ENCODE data around the gene NLGN2. TPM values are rescaled to one million over a fixed set of nuclear protein-coding genes. Genes with fewer than 3 reads are reported as not detected.

The NLGN2 gene
- polyA plus RNA-seq, 4 donors = 0.22 to 6.1 (median 2.6) TPM

DNA sequence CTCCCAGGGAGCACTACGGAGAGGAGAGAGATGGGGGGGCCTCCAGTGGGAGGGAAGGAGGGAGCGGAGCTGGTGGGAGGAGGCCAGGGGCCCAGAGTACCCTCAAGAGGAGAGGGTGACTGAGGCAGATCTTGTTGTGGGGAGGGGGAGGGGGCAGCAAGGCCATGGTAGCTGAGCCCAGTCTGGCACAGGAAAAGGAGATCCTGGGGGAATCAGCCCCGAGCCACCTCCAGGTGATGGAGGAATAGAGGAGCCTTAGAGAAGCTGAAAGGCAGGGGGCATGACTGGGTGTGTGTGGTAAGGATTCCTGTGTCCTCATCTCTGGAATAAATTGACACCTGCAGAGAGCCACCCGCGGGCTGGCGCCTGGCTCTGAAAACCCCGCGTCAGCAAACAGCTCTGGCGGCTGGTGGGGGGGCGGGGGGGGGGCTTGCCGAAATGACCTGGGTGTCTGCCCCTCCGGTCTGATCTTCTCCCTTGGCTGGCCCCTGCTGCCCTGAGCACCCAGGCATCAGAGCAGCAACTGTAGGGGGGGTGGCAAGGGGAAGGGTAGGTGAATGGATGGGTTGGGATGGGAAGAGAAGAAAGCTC lies 1.3 kb upstream of the NLGN2 start:
- WGBS, 3 donors = 18 to 42% (median 38%) methylated on average over 12 of the region's 12 CpGs
- Histone ChIP-seq H3K4me1 (ENCODE audit: control insufficient read depth in 3 of 3, insufficient read depth in 2 of 3, low read depth in 1 of 3, low read length in 2 of 3) (peaks cover 0 to 20% (median 7%) of the 10 kb centered on the region in 3 donors), H3K27me3 (ENCODE audit: control insufficient read depth in 3 of 3, insufficient read depth in 3 of 3, low read length in 3 of 3) (peaks cover 0 to 51% (median 0%) of the 10 kb centered on the region in 3 donors), H3K27ac (ENCODE audit: low read depth in 1 of 3, low read length in 2 of 3) (no peak overlapping the region), H3K4me3 (ENCODE audit: low read depth in 1 of 3, low read length in 3 of 3) (peak overlapping the region in 1 of 3 donors; percentile 49), H3K9me3 (ENCODE audit: control insufficient read depth in 2 of 2, insufficient read depth in 1 of 2, low read depth in 1 of 2, low read length in 1 of 2) (no peaks in the 10 kb centered on the region), H3K36me3 (ENCODE audit: control insufficient read depth in 3 of 3, insufficient read depth in 2 of 3, low read depth in 1 of 3, low read length in 3 of 3) (peaks cover 0 to 11% (median 0%) of the 10 kb centered on the region in 3 donors)
- FAIRE-seq (no peak), DNase-seq (no peak)

DNA sequence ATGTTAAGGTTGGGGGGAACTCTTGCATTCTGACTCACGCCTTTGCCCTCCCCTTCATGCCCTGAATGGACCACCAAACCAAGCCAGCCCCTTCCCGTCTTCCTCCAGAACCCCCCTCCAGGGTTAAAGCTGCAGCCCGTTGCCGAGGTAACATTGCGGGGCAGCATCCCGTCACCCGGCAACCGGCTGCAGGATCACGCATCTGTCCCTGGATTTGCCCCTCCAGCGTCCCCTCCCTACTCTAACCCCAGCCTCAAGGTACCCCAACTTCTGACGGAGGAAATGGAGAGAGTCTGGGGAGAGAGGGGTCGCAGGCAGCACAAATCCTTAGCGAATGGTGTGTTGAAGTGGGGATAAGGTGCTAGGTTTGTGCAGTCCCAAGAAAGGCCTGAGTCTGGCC lies 563 bp upstream of the NLGN2 start:
- Histone ChIP-seq H3K27me3 (ENCODE audit: control insufficient read depth in 3 of 3, insufficient read depth in 3 of 3, low read length in 3 of 3) (peaks cover 0 to 51% (median 0%) of the 10 kb centered on the region in 3 donors), H3K27ac (ENCODE audit: low read depth in 1 of 3, low read length in 2 of 3) (no peak overlapping the region), H3K4me3 (ENCODE audit: low read depth in 1 of 3, low read length in 3 of 3) (no peak overlapping the region), H3K4me1 (ENCODE audit: control insufficient read depth in 3 of 3, insufficient read depth in 2 of 3, low read depth in 1 of 3, low read length in 2 of 3) (peaks cover 0 to 14% (median 7%) of the 10 kb centered on the region in 3 donors), H3K36me3 (ENCODE audit: control insufficient read depth in 3 of 3, insufficient read depth in 2 of 3, low read depth in 1 of 3, low read length in 3 of 3) (peaks cover 0 to 11% (median 0%) of the 10 kb centered on the region in 3 donors), H3K9me3 (ENCODE audit: control insufficient read depth in 2 of 2, insufficient read depth in 1 of 2, low read depth in 1 of 2, low read length in 1 of 2) (no peaks in the 10 kb centered on the region)
- DNase-seq = no peak
- no peak for FAIRE-seq
- WGBS, 3 donors = 79 to 83% (median 79%) methylated on average over 13 of the region's 13 CpGs

DNA sequence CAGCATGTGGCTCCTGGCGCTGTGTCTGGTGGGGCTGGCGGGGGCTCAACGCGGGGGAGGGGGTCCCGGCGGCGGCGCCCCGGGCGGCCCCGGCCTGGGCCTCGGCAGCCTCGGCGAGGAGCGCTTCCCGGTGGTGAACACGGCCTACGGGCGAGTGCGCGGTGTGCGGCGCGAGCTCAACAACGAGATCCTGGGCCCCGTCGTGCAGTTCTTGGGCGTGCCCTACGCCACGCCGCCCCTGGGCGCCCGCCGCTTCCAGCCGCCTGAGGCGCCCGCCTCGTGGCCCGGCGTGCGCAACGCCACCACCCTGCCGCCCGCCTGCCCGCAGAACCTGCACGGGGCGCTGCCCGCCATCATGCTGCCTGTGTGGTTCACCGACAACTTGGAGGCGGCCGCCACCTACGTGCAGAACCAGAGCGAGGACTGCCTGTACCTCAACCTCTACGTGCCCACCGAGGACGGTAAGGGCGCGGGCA lies 645 bp downstream of the NLGN2 start:
- DNase-seq = peak; percentile 12 to 50
- H3K4me3 ChIP-seq (ENCODE audit: low read depth in 1 of 3, low read length in 3 of 3) = no peak overlapping the region
- peaks cover 0 to 11% (median 0%) of the 10 kb centered on the region in 3 donors for H3K36me3 ChIP-seq (ENCODE audit: control insufficient read depth in 3 of 3, insufficient read depth in 2 of 3, low read depth in 1 of 3, low read length in 3 of 3)
- H3K4me1 ChIP-seq (ENCODE audit: control insufficient read depth in 3 of 3, insufficient read depth in 2 of 3, low read depth in 1 of 3, low read length in 2 of 3) = peaks cover 0 to 4% (median under 1%) of the 10 kb centered on the region in 3 donors
- H3K9me3 ChIP-seq (ENCODE audit: control insufficient read depth in 2 of 2, insufficient read depth in 1 of 2, low read depth in 1 of 2, low read length in 1 of 2) = no peaks in the 10 kb centered on the region
- 46 to 57% (median 53%) methylated on average over 35 to 58 of the region's 58 CpGs for WGBS, 3 donors
- no peak for FAIRE-seq
- no peak overlapping the region for H3K27ac ChIP-seq (ENCODE audit: low read depth in 1 of 3, low read length in 2 of 3)
- peaks cover 0 to 51% (median 0%) of the 10 kb centered on the region in 3 donors for H3K27me3 ChIP-seq (ENCODE audit: control insufficient read depth in 3 of 3, insufficient read depth in 3 of 3, low read length in 3 of 3)

DNA sequence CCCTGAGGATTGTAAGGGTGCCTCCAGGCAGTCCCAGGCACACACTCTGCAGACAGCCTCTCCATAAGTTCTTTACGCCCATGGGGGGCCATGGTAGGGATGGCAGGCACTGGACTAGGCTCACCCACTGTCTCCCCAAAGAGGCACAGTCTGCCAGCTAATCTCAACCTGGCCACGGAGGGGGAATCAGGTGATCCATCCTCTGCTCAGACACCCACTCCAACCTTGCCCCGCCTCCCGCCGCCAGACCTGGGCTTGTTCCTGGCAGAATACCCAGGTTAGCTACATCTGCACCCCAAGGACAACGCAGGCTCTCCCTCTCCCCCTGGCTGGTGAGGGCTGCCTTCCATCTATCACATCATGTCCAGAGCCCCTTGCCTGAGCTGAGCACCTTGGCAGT lies 1.2 kb downstream of the NLGN2 start:
- no peak for FAIRE-seq
- no peak for DNase-seq
- Histone ChIP-seq H3K4me1 (ENCODE audit: control insufficient read depth in 3 of 3, insufficient read depth in 2 of 3, low read depth in 1 of 3, low read length in 2 of 3) (peaks cover 0 to 4% (median 0%) of the 10 kb centered on the region in 3 donors), H3K9me3 (ENCODE audit: control insufficient read depth in 2 of 2, insufficient read depth in 1 of 2, low read depth in 1 of 2, low read length in 1 of 2) (no peaks in the 10 kb centered on the region), H3K27me3 (ENCODE audit: control insufficient read depth in 3 of 3, insufficient read depth in 3 of 3, low read length in 3 of 3) (peaks cover 0 to 51% (median 0%) of the 10 kb centered on the region in 3 donors), H3K4me3 (ENCODE audit: low read depth in 1 of 3, low read length in 3 of 3) (no peak overlapping the region), H3K36me3 (ENCODE audit: control insufficient read depth in 3 of 3, insufficient read depth in 2 of 3, low read depth in 1 of 3, low read length in 3 of 3) (peaks cover 0 to 11% (median 0%) of the 10 kb centered on the region in 3 donors), H3K27ac (ENCODE audit: low read depth in 1 of 3, low read length in 2 of 3) (no peak overlapping the region)
- WGBS, 3 donors = 37 to 81% (median 63%) methylated on average over 6 of the region's 6 CpGs

DNA sequence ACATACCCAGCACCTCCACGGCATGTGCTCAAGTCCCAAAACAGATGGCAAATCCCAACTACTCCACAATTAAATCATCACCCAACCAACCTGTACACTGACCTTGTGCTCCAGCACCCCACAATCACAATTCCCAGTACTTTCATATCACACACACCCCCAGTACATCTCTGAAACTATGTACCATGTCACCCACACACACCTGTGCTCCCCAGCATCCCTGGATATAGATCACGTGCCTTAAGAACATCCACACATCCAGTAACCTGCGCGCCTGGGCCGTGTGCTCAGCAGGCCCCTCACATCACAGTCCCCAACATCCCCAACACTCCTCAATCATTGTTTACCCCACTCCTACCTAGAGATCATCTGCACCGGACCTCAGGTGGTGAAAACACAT lies 2.1 kb downstream of the NLGN2 start:
- Histone ChIP-seq H3K4me1 (ENCODE audit: control insufficient read depth in 3 of 3, insufficient read depth in 2 of 3, low read depth in 1 of 3, low read length in 2 of 3) (peaks cover 0 to 4% (median 0%) of the 10 kb centered on the region in 3 donors), H3K27ac (ENCODE audit: low read depth in 1 of 3, low read length in 2 of 3) (no peak overlapping the region), H3K4me3 (ENCODE audit: low read depth in 1 of 3, low read length in 3 of 3) (no peak overlapping the region), H3K36me3 (ENCODE audit: control insufficient read depth in 3 of 3, insufficient read depth in 2 of 3, low read depth in 1 of 3, low read length in 3 of 3) (peaks cover 0 to 13% (median 0%) of the 10 kb centered on the region in 3 donors), H3K27me3 (ENCODE audit: control insufficient read depth in 3 of 3, insufficient read depth in 3 of 3, low read length in 3 of 3) (peaks cover 0 to 51% (median 0%) of the 10 kb centered on the region in 3 donors), H3K9me3 (ENCODE audit: control insufficient read depth in 2 of 2, insufficient read depth in 1 of 2, low read depth in 1 of 2, low read length in 1 of 2) (no peaks in the 10 kb centered on the region)
- WGBS, 3 donors = 82 to 91% (median 90%) methylated on average over 6 of the region's 6 CpGs
- DNase-seq = no peak
- FAIRE-seq = no peak

DNA sequence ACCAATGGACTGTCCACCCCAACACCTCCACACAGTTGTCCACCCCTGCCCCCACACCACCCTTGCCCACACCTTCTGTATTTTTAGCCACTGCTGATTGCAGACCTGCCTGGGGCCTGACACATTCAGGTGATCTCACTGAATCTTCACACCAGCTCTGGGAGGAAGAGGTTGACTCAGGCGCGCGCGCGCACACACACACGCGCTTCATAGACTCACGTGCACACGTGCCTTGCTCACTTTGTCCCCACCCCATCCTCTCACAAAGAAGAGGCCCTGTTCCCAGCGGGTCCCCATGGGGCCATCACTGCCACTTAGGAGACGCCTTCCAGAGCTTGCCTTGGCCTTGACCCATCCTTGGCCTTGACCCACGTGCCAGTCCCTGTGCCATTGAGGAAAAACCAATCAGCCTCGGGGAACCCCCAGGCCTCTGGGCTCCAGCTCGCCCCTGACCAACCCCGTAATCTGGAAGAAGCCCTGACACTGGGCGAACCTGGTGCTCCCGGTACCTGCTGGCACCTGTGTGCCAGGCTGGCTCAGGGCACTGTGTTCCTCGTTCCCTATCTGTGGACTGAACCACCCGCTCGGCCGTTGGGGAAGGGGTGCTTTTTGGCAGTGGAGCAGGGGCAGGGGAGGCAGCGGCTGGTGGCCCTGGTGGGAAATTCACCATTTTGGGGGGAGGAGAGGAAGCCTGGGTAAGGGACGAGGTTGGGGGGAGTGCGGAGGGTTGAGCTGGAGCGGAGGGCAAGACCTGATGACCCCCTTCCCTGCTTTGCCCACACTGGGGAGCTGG lies 3.2 kb downstream of the NLGN2 start:
- FAIRE-seq (no peak), DNase-seq (no peak)
- Histone ChIP-seq H3K4me1 (ENCODE audit: control insufficient read depth in 3 of 3, insufficient read depth in 2 of 3, low read depth in 1 of 3, low read length in 2 of 3) (no peaks in the 10 kb centered on the region), H3K27me3 (ENCODE audit: control insufficient read depth in 3 of 3, insufficient read depth in 3 of 3, low read length in 3 of 3) (peaks cover 0 to 40% (median 0%) of the 10 kb centered on the region in 3 donors), H3K4me3 (ENCODE audit: low read depth in 1 of 3, low read length in 3 of 3) (no peak overlapping the region), H3K36me3 (ENCODE audit: control insufficient read depth in 3 of 3, insufficient read depth in 2 of 3, low read depth in 1 of 3, low read length in 3 of 3) (peaks cover 0 to 18% (median 0%) of the 10 kb centered on the region in 3 donors), H3K27ac (ENCODE audit: low read depth in 1 of 3, low read length in 2 of 3) (no peak overlapping the region), H3K9me3 (ENCODE audit: control insufficient read depth in 2 of 2, insufficient read depth in 1 of 2, low read depth in 1 of 2, low read length in 1 of 2) (no peaks in the 10 kb centered on the region)
- WGBS, 3 donors = 75 to 85% (median 79%) methylated on average over 25 of the region's 25 CpGs

DNA sequence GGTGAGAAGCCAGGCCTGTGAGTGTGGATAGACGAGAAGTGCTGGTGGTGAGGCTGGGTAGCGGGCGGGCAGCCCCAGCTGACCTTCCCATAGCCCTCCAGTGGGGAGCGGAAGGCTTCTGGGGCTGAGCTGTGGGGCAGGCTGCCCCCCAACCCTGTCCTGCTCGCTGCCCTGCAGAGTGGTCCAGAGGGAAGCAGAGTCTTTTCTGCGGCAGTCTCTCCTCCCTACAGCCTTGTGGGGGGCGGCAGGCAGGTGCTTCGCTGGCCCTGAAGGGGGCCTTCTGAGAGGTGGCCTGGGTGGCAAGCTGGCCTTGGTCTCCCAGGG lies 3.7 kb downstream of the NLGN2 start:
- Histone ChIP-seq H3K27ac (ENCODE audit: low read depth in 1 of 3, low read length in 2 of 3) (no peak overlapping the region), H3K4me1 (ENCODE audit: control insufficient read depth in 3 of 3, insufficient read depth in 2 of 3, low read depth in 1 of 3, low read length in 2 of 3) (no peaks in the 10 kb centered on the region), H3K9me3 (ENCODE audit: control insufficient read depth in 2 of 2, insufficient read depth in 1 of 2, low read depth in 1 of 2, low read length in 1 of 2) (no peaks in the 10 kb centered on the region), H3K36me3 (ENCODE audit: control insufficient read depth in 3 of 3, insufficient read depth in 2 of 3, low read depth in 1 of 3, low read length in 3 of 3) (peaks cover 0 to 18% (median 0%) of the 10 kb centered on the region in 3 donors), H3K27me3 (ENCODE audit: control insufficient read depth in 3 of 3, insufficient read depth in 3 of 3, low read length in 3 of 3) (peaks cover 0 to 34% (median 0%) of the 10 kb centered on the region in 3 donors), H3K4me3 (ENCODE audit: low read depth in 1 of 3, low read length in 3 of 3) (no peak overlapping the region)
- DNase-seq (no peak), FAIRE-seq (no peak)
- WGBS, 3 donors = 88 to 97% (median 89%) methylated on average over 4 to 8 of the region's 8 CpGs

DNA sequence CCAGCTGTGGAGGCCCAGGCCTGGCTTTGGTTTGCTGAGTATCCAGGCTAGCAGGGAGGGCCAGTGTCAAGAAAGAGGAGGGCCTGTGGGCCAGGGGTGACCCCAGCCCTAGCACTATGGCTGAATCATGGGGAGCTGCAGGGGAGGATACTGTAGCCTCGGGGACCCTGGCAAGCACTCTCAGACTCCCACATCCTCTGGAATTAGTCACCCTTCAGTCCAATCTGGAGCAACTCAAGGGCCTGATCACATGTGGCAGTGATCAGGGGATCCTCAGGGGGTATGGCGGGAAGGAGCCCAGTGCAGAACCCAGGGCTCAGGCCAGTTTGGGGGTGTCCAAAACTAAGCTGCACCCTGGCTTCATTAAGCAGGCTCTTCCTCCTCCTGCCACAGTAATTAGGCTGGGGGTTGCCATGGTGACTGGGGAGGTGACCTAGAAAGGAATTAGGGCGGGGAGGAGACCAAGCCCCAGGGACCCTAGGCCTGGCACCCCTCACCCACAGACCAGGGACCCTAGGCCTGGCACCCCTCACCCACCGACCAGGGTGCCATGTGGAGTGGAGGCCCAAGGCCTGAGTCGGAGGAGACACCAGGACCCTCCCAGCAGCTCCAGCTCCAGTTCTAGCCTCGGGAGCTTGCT lies 5.8 kb downstream of the NLGN2 start:
- Histone ChIP-seq H3K27ac (ENCODE audit: low read depth in 1 of 3, low read length in 2 of 3) (no peak overlapping the region), H3K36me3 (ENCODE audit: control insufficient read depth in 3 of 3, insufficient read depth in 2 of 3, low read depth in 1 of 3, low read length in 3 of 3) (peaks cover 0 to 18% (median 0%) of the 10 kb centered on the region in 3 donors), H3K4me1 (ENCODE audit: control insufficient read depth in 3 of 3, insufficient read depth in 2 of 3, low read depth in 1 of 3, low read length in 2 of 3) (no peaks in the 10 kb centered on the region), H3K9me3 (ENCODE audit: control insufficient read depth in 2 of 2, insufficient read depth in 1 of 2, low read depth in 1 of 2, low read length in 1 of 2) (no peaks in the 10 kb centered on the region), H3K4me3 (ENCODE audit: low read depth in 1 of 3, low read length in 3 of 3) (no peak overlapping the region), H3K27me3 (ENCODE audit: control insufficient read depth in 3 of 3, insufficient read depth in 3 of 3, low read length in 3 of 3) (peaks cover 0 to 20% (median 0%) of the 10 kb centered on the region in 3 donors)
- WGBS, 3 donors = 73 to 82% (median 77%) methylated on average over 6 of the region's 6 CpGs
- DNase-seq (no peak), FAIRE-seq (no peak)
